Measurements from ENCODE around the gene PRPF19. TPM values are rescaled to one million over a fixed set of nuclear protein-coding genes. Genes with fewer than 3 reads are reported as not detected.

PRPF19 gene
- total and polyA plus RNA-seq, 9 of the 15 experiments (the other 6 are each of a cell fraction or from before 2014, with no cell fraction given): 9.4 to 212 (median 73.2) TPM

DNA sequence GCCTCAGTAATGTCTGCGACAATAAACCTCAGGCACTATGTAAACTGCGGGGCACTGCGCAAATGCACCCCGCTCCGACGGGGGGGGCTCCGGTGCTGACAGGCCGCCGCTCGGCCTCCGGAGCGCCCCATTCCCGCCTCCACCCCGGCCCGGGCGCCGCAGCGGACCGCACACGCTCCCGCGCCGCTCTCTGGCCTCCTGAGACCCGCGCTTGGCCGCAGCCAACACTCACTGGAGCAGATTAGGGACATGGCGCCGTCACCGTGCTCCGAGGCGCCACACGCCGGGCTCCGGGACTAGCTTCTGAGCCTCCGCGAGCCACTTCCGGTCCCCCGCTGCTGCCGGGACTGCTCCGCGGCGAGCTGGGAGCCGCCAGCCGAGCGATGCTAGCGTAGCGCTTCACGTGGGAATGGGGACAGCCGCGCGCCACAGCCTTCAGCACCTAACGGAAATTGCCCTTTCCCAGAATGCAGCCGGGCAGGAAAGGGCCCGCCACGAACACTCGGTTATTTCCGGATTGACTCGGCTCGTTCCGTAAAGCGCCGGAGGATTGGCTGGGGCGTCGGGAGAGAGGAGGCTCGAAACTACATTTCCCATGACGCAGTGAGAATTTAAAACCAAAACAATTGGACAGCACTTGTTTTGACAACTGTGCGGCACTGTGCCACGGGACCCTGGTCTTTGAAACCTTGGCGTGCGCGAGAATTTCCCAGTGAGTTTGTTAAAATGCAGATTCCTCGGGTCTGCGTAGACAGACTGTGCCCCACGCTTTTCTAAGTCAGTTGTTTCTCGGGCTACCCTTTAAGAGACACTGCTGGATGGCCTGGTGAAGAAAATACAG is at the start of gene PRPF19 (continued):
- TF ChIP-seq ZFP1 (CRISPR knock-in tag; IDR thresholded peaks at IDR 0.05) (no peak), CHCHD3 (CRISPR knock-in tag; IDR thresholded peaks at IDR 0.05) (no peak), GABPB2 (CRISPR knock-in tag; conservative IDR thresholded peaks at IDR 0.05) (no peak), SRSF1 (IDR thresholded peaks at IDR 0.05; ENCODE audit: low read depth, low read length) (no peak), MEF2D (tag; conservative IDR thresholded peaks at IDR 0.05; ENCODE audit: low read depth) (no peak), NR2C1 (IDR thresholded peaks at IDR 0.05) (no peak), NR2C1 (tag; IDR thresholded peaks at IDR 0.05) (no peak), SMARCA5 (IDR thresholded peaks at IDR 0.05) (no peak), JUNB (CRISPR knock-in tag; conservative IDR thresholded peaks at IDR 0.05) (no peak), ELF1 (tag; IDR thresholded peaks at IDR 0.05) (peak; percentile 66; the same call in 1 of the 2 replicates), ZNF253 (CRISPR knock-in tag; conservative IDR thresholded peaks at IDR 0.05) (no peak), CREB1 (IDR thresholded peaks at IDR 0.05) (peak; percentile 5; the same call in 1 of the 2 replicates), CREB1 (CRISPR knock-in tag; IDR thresholded peaks at IDR 0.05) (peak; percentile 74), ZNF133 (CRISPR knock-in tag; IDR thresholded peaks at IDR 0.05) (no peak), RBM25 (IDR thresholded peaks at IDR 0.05; ENCODE audit: low read depth, low read length, severe bottlenecking) (no peak), TSC22D4 (tag; IDR thresholded peaks at IDR 0.05) (no peak), FOXJ3 (CRISPR knock-in tag; IDR thresholded peaks at IDR 0.05) (no peak), SRSF7 (optimal IDR thresholded peaks at IDR 0.05; ENCODE audit: low read depth, low read length) (no peak), ZC3H11A (IDR thresholded peaks at IDR 0.05; ENCODE audit: low read depth, low read length) (no peak), MECOM (CRISPR knock-in tag; IDR thresholded peaks at IDR 0.05) (no peak)
- TF ChIP-seq, protein P1, sequence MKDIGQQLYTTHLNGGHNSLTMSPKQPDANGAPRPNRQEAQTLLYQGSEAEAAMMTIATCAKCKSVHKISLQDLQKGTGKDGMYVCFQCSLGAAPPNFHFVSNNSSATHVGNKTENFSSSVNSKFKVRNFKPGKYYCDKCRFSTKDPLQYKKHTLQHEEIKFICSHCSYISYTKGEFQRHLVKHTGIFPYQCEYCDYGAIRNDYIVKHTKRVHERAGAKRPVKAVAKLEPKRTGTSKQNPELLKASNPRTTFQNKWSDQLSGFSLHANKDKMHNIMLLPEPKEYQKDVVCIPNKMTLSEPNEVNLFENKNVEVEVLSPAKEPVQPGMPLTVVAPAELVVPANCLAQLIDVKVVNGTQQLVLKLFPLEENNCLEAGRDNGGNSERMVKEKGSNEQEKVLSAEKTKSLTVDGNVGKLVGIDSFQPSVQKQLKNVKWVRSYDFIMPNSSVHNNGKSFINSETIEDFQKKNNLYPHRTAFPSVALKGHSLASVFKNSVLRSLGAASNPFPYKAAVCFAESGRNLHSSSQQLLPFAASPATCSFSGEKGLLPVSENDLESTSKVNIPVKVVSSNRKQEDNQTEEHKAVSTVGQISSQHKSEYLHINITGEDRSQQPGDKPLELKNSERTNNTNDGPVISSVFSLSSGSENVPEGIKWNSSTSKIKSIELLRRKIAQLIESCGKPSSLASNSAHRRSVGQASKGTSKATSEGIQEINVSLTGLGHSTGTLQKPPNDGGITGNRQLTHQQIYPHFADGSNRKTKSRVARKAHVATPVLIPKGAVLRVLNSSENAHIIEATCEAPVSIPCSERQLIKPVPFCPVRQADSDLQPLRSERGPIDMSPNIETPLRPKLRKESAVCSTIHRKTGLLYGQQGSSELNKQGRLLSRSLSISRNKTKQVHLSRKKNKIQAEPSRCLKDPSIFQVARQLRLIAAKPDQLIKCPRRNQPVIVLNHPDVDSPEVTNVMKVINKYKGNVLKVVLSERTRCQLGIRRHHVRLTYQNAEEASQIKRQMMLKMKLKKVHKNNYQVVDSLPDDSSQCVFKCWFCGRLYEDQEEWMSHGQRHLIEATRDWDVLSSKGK (CRISPR knock-in tag; IDR thresholded peaks at IDR 0.05): no peak
- TF ChIP-seq, protein P2, sequence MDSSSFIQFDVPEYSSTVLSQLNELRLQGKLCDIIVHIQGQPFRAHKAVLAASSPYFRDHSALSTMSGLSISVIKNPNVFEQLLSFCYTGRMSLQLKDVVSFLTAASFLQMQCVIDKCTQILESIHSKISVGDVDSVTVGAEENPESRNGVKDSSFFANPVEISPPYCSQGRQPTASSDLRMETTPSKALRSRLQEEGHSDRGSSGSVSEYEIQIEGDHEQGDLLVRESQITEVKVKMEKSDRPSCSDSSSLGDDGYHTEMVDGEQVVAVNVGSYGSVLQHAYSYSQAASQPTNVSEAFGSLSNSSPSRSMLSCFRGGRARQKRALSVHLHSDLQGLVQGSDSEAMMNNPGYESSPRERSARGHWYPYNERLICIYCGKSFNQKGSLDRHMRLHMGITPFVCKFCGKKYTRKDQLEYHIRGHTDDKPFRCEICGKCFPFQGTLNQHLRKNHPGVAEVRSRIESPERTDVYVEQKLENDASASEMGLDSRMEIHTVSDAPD (CRISPR knock-in tag; IDR thresholded peaks at IDR 0.05): no peak
- TF ChIP-seq, protein P3, sequence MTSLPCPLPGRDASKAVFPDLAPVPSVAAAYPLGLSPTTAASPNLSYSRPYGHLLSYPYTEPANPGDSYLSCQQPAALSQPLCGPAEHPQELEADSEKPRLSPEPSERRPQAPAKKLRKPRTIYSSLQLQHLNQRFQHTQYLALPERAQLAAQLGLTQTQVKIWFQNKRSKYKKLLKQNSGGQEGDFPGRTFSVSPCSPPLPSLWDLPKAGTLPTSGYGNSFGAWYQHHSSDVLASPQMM (CRISPR knock-in tag; IDR thresholded peaks at IDR 0.05): no peak
- TF ChIP-seq, protein P4, sequence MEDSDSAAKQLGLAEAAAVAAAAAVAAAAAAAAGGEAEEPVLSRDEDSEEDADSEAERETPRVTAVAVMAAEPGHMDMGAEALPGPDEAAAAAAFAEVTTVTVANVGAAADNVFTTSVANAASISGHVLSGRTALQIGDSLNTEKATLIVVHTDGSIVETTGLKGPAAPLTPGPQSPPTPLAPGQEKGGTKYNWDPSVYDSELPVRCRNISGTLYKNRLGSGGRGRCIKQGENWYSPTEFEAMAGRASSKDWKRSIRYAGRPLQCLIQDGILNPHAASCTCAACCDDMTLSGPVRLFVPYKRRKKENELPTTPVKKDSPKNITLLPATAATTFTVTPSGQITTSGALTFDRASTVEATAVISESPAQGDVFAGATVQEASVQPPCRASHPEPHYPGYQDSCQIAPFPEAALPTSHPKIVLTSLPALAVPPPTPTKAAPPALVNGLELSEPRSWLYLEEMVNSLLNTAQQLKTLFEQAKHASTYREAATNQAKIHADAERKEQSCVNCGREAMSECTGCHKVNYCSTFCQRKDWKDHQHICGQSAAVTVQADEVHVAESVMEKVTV (CRISPR knock-in tag; IDR thresholded peaks at IDR 0.05): peak; percentile 100
